HepG2 (cell line): Measurements from ENCODE around the gene LOC128125822.

Source experiments
- ARID2 ChIP-seq: sonication (generic); formaldehyde crosslinking; IDR thresholded peaks from 2 replicates; pipeline ENCODE4 v1.8.1; 2022; ENCODE audit warnings: mild to moderate bottlenecking, missing genetic modification reagents, borderline replicate concordance
- BATF2 ChIP-seq: sonication (generic); formaldehyde crosslinking; IDR thresholded peaks from 2 replicates; pipeline ENCODE4 v1.8.0; 2022; ENCODE audit warnings: mild to moderate bottlenecking, missing genetic modification reagents, moderate library complexity
- CCDC6 ChIP-seq: sonication (generic); formaldehyde crosslinking; IDR thresholded peaks from 2 replicates; pipeline ENCODE4 v1.8.1; 2022; ENCODE audit warnings: mild to moderate bottlenecking, missing genetic modification reagents, moderate library complexity
- HOXD1 ChIP-seq: sonication (generic); formaldehyde crosslinking; IDR thresholded peaks from 2 replicates; pipeline ENCODE4 v1.5.0; 2020; ENCODE audit warnings: missing genetic modification reagents
- SAP130 ChIP-seq: IDR thresholded peaks from 2 replicates; pipeline ENCODE4 v1.6.1; 2016; ENCODE audit warnings: low read depth
- SMAD3 ChIP-seq: sonication (generic); formaldehyde crosslinking; IDR thresholded peaks from 2 replicates; pipeline ENCODE4 v1.4.0; 2020; ENCODE audit warnings: missing genetic modification reagents
- ZNF275 ChIP-seq: sonication (generic); formaldehyde crosslinking; IDR thresholded peaks from 2 replicates; pipeline ENCODE4 v1.8.0; 2022; ENCODE audit warnings: missing genetic modification reagents, mild to moderate bottlenecking, inconsistent platforms, borderline replicate concordance
- ZNF331 ChIP-seq: sonication (generic); formaldehyde crosslinking; IDR thresholded peaks from 2 replicates; pipeline ENCODE4 v1.4.0; 2020; ENCODE audit warnings: missing genetic modification reagents
- ZNF557 ChIP-seq: sonication (generic); formaldehyde crosslinking; IDR thresholded peaks from 2 replicates; pipeline ENCODE4 v1.4.0; 2020; ENCODE audit warnings: missing genetic modification reagents
- ZNF7 ChIP-seq: IDR thresholded peaks from 2 replicates; pipeline ENCODE4 v1.6.1; 2016; ENCODE audit warnings: missing biosample characterization, missing genetic modification reagents
- ZNF766 ChIP-seq: sonication (generic); formaldehyde crosslinking; IDR thresholded peaks from 2 replicates; pipeline ENCODE4 v1.5.0; 2020; ENCODE audit warnings: missing genetic modification reagents, borderline replicate concordance
- ZNF781 ChIP-seq: sonication (generic); formaldehyde crosslinking; IDR thresholded peaks from 2 replicates; pipeline ENCODE4 v1.5.1; 2020; ENCODE audit warnings: borderline replicate concordance, mild to moderate bottlenecking, missing genetic modification reagents; ENCODE audit errors: not compliant biosample characterization
- TF ChIP-seq, protein P1 (sequence below): sonication (generic); formaldehyde crosslinking; IDR thresholded peaks from 2 replicates; pipeline ENCODE4 v1.4.0; 2020; ENCODE audit warnings: missing genetic modification reagents, borderline replicate concordance
- TF ChIP-seq, protein P2 (sequence below): IDR thresholded peaks from 2 replicates; pipeline ENCODE4 v1.6.1; 2012; ENCODE audit warnings: low read length, improper control_type of control experiment
- TF ChIP-seq, protein P3 (sequence below): sonication (generic); formaldehyde crosslinking; IDR thresholded peaks from 2 replicates; pipeline ENCODE4 v1.4.0; 2020; ENCODE audit warnings: missing genetic modification reagents
- TF ChIP-seq, protein P4 (sequence below): sonication (generic); formaldehyde crosslinking; IDR thresholded peaks from 2 replicates; pipeline ENCODE4 v1.4.0; 2020; ENCODE audit warnings: low read depth, missing genetic modification reagents

The LOC128125822 gene

GRCh38 chr6:63565058-63565726, 7.1 kb upstream of the LOC128125822 start (continued):
- TF ChIP-seq, protein P1, sequence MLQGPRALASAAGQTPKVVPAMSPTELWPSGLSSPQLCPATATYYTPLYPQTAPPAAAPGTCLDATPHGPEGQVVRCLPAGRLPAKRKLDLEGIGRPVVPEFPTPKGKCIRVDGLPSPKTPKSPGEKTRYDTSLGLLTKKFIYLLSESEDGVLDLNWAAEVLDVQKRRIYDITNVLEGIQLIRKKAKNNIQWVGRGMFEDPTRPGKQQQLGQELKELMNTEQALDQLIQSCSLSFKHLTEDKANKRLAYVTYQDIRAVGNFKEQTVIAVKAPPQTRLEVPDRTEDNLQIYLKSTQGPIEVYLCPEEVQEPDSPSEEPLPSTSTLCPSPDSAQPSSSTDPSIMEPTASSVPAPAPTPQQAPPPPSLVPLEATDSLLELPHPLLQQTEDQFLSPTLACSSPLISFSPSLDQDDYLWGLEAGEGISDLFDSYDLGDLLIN (CRISPR knock-in tag) = no peak
- TF ChIP-seq CCDC6 (CRISPR knock-in tag) = no peak
- TF ChIP-seq HOXD1 (CRISPR knock-in tag) = no peak
- TF ChIP-seq ZNF781 (CRISPR knock-in tag) = no peak
- TF ChIP-seq SMAD3 (CRISPR knock-in tag) = peak; percentile 51; the same call in 1 of the 2 replicates
- TF ChIP-seq, protein P2, sequence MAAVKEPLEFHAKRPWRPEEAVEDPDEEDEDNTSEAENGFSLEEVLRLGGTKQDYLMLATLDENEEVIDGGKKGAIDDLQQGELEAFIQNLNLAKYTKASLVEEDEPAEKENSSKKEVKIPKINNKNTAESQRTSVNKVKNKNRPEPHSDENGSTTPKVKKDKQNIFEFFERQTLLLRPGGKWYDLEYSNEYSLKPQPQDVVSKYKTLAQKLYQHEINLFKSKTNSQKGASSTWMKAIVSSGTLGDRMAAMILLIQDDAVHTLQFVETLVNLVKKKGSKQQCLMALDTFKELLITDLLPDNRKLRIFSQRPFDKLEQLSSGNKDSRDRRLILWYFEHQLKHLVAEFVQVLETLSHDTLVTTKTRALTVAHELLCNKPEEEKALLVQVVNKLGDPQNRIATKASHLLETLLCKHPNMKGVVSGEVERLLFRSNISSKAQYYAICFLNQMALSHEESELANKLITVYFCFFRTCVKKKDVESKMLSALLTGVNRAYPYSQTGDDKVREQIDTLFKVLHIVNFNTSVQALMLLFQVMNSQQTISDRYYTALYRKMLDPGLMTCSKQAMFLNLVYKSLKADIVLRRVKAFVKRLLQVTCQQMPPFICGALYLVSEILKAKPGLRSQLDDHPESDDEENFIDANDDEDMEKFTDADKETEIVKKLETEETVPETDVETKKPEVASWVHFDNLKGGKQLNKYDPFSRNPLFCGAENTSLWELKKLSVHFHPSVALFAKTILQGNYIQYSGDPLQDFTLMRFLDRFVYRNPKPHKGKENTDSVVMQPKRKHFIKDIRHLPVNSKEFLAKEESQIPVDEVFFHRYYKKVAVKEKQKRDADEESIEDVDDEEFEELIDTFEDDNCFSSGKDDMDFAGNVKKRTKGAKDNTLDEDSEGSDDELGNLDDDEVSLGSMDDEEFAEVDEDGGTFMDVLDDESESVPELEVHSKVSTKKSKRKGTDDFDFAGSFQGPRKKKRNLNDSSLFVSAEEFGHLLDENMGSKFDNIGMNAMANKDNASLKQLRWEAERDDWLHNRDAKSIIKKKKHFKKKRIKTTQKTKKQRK = no peak
- TF ChIP-seq ZNF275 (CRISPR knock-in tag) = no peak
- no peak for TF ChIP-seq BATF2 (CRISPR knock-in tag)
- no peak for TF ChIP-seq ZNF557 (CRISPR knock-in tag)
- 0 out of 2 replicates have a peak, but pooled peaks have one; percentile 34 for TF ChIP-seq ZNF766 (CRISPR knock-in tag)
- TF ChIP-seq SAP130 (CRISPR knock-in tag) = peak; percentile 85
- no peak for TF ChIP-seq ARID2 (CRISPR knock-in tag)
- TF ChIP-seq, protein P3, sequence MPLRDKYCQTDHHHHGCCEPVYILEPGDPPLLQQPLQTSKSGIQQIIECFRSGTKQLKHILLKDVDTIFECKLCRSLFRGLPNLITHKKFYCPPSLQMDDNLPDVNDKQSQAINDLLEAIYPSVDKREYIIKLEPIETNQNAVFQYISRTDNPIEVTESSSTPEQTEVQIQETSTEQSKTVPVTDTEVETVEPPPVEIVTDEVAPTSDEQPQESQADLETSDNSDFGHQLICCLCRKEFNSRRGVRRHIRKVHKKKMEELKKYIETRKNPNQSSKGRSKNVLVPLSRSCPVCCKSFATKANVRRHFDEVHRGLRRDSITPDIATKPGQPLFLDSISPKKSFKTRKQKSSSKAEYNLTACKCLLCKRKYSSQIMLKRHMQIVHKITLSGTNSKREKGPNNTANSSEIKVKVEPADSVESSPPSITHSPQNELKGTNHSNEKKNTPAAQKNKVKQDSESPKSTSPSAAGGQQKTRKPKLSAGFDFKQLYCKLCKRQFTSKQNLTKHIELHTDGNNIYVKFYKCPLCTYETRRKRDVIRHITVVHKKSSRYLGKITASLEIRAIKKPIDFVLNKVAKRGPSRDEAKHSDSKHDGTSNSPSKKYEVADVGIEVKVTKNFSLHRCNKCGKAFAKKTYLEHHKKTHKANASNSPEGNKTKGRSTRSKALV = no peak
- no peak for TF ChIP-seq ZNF7 (CRISPR knock-in tag)
- TF ChIP-seq ZNF331 = peak; percentile 88
- TF ChIP-seq, protein P4, sequence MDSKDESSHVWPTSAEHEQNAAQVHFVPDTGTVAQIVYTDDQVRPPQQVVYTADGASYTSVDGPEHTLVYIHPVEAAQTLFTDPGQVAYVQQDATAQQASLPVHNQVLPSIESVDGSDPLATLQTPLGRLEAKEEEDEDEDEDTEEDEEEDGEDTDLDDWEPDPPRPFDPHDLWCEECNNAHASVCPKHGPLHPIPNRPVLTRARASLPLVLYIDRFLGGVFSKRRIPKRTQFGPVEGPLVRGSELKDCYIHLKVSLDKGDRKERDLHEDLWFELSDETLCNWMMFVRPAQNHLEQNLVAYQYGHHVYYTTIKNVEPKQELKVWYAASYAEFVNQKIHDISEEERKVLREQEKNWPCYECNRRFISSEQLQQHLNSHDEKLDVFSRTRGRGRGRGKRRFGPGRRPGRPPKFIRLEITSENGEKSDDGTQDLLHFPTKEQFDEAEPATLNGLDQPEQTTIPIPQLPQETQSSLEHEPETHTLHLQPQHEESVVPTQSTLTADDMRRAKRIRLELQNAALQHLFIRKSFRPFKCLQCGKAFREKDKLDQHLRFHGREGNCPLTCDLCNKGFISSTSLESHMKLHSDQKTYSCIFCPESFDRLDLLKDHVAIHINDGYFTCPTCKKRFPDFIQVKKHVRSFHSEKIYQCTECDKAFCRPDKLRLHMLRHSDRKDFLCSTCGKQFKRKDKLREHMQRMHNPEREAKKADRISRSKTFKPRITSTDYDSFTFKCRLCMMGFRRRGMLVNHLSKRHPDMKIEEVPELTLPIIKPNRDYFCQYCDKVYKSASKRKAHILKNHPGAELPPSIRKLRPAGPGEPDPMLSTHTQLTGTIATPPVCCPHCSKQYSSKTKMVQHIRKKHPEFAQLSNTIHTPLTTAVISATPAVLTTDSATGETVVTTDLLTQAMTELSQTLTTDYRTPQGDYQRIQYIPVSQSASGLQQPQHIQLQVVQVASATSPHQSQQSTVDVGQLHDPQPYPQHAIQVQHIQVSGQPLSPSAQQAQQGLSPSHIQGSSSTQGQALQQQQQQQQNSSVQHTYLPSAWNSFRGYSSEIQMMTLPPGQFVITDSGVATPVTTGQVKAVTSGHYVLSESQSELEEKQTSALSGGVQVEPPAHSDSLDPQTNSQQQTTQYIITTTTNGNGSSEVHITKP (CRISPR knock-in tag) = no peak
